NOMO-1 (cell line): Measurements from ENCODE around the gene ERBB3.
A peak's percentile ranks its signal among the peaks of the same experiment; 100 is the strongest.

Experiments
- DNase-seq, 2 experiments: peaks; one replicate each; lab custom pipeline; 2025; ENCODE audit not compliant: unreplicated experiment in 2 of 2; lab: John Stamatoyannopoulos, UW

The ERBB3 gene

DNA sequence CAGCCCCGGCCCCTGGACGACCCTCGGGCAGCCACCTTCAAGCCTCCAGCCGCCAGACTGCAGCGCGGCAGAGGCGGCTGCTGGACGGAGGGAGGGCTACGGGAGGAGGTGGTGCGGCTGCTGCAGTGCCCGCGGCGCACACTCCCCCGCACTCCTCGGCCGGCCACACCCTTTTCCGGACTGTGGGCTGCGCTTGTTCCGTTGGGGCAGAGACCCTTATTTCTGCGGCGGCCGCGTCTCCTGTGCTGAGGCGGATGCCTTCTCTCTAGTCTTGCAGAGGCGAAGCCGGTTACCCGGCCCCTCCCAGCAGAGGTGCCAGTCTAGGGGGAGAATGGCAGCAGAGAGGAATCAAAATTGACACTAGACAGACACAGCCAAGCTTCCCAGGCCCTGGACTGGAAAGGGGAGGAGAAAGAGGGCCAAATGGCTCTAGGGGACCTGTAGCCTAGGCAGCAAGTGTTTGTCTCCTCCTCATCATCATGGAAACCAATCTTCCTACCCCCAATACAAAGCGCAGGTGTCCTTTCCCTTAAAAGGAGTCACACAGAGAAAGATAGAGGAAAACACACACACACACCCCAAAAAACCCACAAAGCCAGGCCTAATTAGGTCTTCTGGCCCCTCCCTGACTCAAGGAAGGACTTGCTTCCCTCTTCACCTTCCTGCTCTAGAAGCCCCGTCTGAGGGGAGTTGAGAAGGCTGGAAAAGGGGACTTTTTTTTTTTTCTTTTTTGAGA, 49.4 kb downstream of the ERBB3 start:
- DNase-seq: peak; percentile 66 to 75

- no peak for DNase-seq
Observed at GRCh38 chr12:56129942-56130495, 50.1 kb downstream of the ERBB3 start.

DNA sequence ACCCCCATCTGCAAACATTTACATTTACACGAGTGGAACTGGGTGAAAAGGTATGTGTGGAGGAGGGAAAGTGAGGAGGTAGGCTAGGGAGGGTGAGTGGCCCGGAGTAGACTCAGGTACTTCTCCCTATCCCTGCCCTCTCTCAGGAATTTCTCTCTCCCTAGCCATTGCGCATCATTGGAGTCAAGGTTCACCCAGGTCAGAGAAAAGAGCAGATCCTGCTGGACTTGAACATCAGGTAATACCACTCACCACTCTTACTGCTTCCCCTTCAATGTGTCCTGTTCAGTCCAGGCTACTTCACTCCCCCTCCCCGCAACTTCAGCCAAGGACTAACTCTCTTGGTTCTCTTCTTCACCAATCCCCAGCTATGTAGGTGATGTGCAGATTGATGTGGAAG, 50.9 kb downstream of the ERBB3 start:
- DNase-seq: no peak

DNA sequence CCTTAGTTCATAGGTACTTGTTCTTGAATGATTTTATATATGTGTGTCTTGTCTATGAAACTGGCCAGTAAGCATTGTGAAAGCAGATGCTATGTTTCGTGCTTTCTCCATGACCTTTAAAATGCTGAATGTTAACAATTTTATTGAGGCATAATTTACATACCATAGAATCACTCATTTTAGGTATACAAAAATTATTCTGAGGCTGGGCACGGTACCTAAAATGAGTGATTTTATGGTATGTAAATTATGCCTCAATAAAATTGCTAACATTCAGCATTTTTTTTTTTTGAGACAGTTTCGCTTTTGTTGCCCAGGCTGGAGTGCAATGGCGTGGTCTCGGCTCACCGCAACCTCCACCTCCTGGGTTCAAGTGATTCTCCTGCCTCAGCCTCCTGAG, 54.9 kb downstream of the ERBB3 start:
- no peak for DNase-seq

DNA sequence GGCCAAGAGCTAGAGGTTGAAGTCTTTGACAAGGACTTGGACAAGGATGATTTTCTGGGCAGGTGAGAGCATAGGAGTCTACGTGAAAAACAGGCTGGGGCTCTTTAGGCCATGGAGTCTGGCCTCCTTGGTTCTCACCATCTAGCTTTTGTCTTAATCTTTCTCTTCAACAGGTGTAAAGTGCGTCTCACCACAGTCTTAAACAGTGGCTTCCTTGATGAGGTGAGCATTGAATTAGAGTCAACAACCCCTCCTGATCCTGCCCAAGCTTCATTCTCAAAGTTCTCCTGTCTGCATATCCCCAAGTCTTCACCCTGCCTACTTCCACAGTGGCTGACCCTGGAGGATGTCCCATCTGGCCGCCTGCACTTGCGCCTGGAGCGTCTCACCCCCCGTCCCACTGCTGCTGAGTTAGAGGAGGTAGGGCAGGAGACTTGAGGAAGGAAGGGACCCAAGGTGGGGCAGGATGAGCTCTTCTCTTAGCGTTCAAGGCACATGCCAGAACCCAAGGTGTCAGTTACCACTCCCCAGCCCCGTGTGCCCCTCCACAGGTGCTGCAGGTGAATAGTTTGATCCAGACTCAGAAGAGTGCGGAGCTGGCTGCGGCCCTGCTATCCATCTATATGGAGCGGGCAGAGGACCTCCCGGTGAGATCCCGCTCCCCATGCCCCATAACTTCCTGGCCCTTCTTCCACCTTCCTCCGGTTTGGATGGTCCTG, 58.0 kb downstream of the ERBB3 start:
- no peak for DNase-seq

- DNase-seq: peak; percentile 7 to 34
Observed at GRCh38 chr12:56141946-56142784, 62.2 kb downstream of the ERBB3 start.

- no peak for DNase-seq
Observed at GRCh38 chr12:56143217-56143616, 63.3 kb downstream of the ERBB3 start.

GRCh38 chr12:56143870-56144269, 63.9 kb downstream of the ERBB3 start:
- no peak for DNase-seq

- no peak for DNase-seq
Observed at GRCh38 chr12:56145217-56145616, 65.3 kb downstream of the ERBB3 start.

GRCh38 chr12:56146492-56147460, 66.8 kb downstream of the ERBB3 start:
- DNase-seq: no peak

GRCh38 chr12:56150563-56150962, 70.6 kb downstream of the ERBB3 start:
- DNase-seq: peak in 1 of 2 experiments; percentile 16

DNA sequence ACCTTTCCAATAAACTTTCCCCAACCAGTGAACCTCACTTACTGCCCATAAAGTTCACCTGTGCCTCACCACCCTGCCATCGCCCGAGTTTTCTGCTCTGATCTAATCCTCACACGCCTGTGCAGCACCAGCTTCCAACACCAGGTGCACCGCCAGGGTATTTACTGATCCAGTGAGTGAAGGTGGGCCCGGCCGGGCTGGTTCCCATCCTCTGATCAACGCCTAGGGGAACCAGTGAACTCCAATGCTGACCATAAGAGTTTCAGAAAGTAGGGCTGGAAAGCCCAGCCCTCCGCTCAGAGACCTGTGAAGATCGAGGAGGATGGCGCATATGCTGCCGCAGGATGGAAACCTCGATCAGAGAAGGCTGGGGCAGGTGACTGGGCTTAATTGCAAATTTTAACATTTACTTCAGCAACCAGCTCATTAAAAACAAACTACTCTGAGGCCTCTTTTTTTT, 71.7 kb downstream of the ERBB3 start:
- peak; percentile 45 to 66 for DNase-seq

GRCh38 chr12:56152132-56152755, 72.3 kb downstream of the ERBB3 start, which contains the start of gene MYL6B:
MYL6B (plus strand) TSS chr12:56152587; CDS start chr12:56153919, 1,332 bp downstream.
- peak; percentile 93 for DNase-seq
